Measurements from ENCODE around the gene GZMM.

The GZMM gene

DNA sequence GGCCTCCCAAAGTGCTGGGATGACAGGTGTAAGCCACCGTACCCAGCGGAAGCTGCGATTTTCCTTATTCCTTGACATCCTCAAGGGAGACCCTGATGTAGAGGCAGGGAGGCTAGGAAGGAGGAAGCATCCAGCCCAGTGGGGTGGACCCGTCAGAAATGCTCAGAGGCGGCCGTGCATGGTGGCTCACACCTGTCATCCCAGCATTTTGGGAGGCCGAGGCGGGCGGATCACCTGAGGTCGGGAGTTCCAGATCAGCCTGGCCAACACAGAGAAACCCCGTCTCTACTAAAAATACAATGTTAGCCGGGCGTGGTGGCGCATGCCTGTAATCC, 11.6 kb downstream of the GZMM start:
- no peak for TF ChIP-seq CTCF (IDR thresholded peaks at IDR 0.05; ENCODE audit: insufficient read depth, low read length, poor library complexity, severe bottlenecking)
- Histone ChIP-seq H3K4me3 (replicated peaks; ENCODE audit: low read depth, low read length) (no peak overlapping the region), H3K27me3 (replicated peaks; ENCODE audit: control insufficient read depth, insufficient read depth, low read length) (no peaks in the 10 kb centered on the region), H3K36me3 (ENCODE audit: control insufficient read depth, insufficient read depth, low read length) (no peaks in the 10 kb centered on the region)
- no peak for DNase-seq (ENCODE audit: extremely low read depth, insufficient read length)

DNA sequence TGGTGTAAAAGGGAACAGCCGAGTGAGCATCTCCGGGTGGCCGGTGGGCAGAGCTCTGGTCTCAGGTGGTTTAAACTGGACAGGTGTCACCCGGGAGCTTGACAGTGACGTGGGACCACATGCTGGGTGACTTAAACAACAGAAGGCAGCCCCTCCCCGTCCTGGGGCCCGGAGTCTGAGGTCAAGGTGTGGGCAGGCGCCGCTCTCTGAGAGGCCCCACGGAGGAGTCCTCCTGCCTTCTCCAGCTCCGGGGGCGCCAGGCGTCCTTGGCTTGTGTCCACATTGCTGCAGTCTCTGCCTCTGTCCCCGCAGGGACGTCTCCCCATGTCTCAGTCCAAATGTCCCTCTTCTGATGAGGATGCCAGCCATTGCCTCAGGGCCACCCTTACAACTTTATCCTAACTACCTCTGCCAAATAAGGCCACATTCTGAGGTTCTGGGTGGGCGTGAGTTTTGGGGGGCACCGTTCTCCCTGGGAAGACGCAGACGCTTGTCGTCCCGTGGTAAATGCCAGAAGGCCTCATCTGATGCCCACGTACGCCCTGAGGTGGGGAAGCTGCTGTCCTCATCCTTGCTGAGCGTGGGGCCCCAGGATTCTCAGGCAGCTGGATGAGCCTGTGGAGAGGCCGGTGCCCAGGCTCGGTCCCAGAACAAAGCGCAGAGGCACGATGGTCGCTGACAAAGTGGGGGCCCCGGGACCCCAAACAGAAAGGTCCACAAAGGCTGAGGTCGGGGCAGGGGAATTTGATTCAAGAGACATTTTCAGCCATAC, 12.9 kb downstream of the GZMM start:
- no peaks in the 10 kb centered on the region for H3K27me3 ChIP-seq (replicated peaks; ENCODE audit: control insufficient read depth, insufficient read depth, low read length)

GRCh38 chr19:558770-559439, 15.1 kb downstream of the GZMM start:
- no peak for DNase-seq (ENCODE audit: extremely low read depth, insufficient read length)
- no peak overlapping the region for H3K4me3 ChIP-seq (replicated peaks; ENCODE audit: low read depth, low read length)
- TF ChIP-seq CTCF (IDR thresholded peaks at IDR 0.05; ENCODE audit: insufficient read depth, low read length, poor library complexity, severe bottlenecking) = no peak
- no peaks in the 10 kb centered on the region for H3K27me3 ChIP-seq (replicated peaks; ENCODE audit: control insufficient read depth, insufficient read depth, low read length)
- no peaks in the 10 kb centered on the region for H3K36me3 ChIP-seq (ENCODE audit: control insufficient read depth, insufficient read depth, low read length)

More for the DNA sequence above, 12.9 kb downstream of the GZMM start:
- TF ChIP-seq CTCF (IDR thresholded peaks at IDR 0.05; ENCODE audit: insufficient read depth, low read length, poor library complexity, severe bottlenecking) = no peak
- Histone ChIP-seq H3K4me3 (replicated peaks; ENCODE audit: low read depth, low read length) (no peak overlapping the region), H3K36me3 (ENCODE audit: control insufficient read depth, insufficient read depth, low read length) (no peaks in the 10 kb centered on the region)
- no peak for DNase-seq (ENCODE audit: extremely low read depth, insufficient read length)

GRCh38 chr19:560121-560520, 16.3 kb downstream of the GZMM start:
- no peak for DNase-seq (ENCODE audit: extremely low read depth, insufficient read length)
- Histone ChIP-seq H3K4me3 (replicated peaks; ENCODE audit: low read depth, low read length) (no peak overlapping the region; the same call in 1 of the 2 replicates), H3K36me3 (ENCODE audit: control insufficient read depth, insufficient read depth, low read length) (no peaks in the 10 kb centered on the region), H3K27me3 (replicated peaks; ENCODE audit: control insufficient read depth, insufficient read depth, low read length) (no peaks in the 10 kb centered on the region)
- no peak for TF ChIP-seq CTCF (IDR thresholded peaks at IDR 0.05; ENCODE audit: insufficient read depth, low read length, poor library complexity, severe bottlenecking)

DNA sequence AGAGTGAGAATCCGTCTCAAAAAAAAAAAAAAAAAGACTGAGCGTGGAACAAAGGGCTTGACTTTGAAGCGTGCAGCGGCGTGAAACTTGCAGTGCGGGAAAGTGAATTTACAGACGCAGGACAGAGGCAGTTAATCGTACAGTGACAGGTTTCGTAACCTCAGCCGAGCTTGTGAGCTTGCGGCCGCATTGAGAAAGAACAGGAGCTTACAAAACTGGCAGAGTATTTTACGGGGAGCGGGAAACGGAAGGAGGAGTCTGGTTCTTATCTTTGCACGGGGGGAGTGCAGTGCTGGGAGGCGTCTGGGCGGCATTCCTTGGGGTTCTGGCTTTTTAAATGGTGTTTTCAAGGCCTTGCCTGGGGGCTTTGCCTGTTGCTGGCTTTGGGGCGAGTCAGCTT, 22.6 kb downstream of the GZMM start:
- Histone ChIP-seq H3K27me3 (replicated peaks; ENCODE audit: control insufficient read depth, insufficient read depth, low read length) (no peaks in the 10 kb centered on the region), H3K36me3 (ENCODE audit: control insufficient read depth, insufficient read depth, low read length) (no peaks in the 10 kb centered on the region), H3K4me3 (replicated peaks; ENCODE audit: low read depth, low read length) (no peak overlapping the region)
- no peak for TF ChIP-seq CTCF (IDR thresholded peaks at IDR 0.05; ENCODE audit: insufficient read depth, low read length, poor library complexity, severe bottlenecking)
- DNase-seq (ENCODE audit: extremely low read depth, insufficient read length) = no peak

Measured in GM06990 (cell line).